Panc1 (cell line): ENCODE data around the gene PSAP.

Experiments
- CTCF ChIP-seq: fragments of 450-650 bp; IDR thresholded peaks from 2 replicates; pipeline ENCODE4 v1.5.1; 2017; ENCODE audit warnings: mild to moderate bottlenecking
- POLR2AphosphoS5 ChIP-seq: IDR thresholded peaks from 2 replicates; pipeline ENCODE4 v1.6.1; 2012; ENCODE audit warnings: mild to moderate bottlenecking, low read depth, low read length, moderate library complexity
- SIN3A ChIP-seq: IDR thresholded peaks from 2 replicates; pipeline ENCODE4 v1.6.1; 2012; ENCODE audit warnings: low read depth, mild to moderate bottlenecking, low read length, moderate library complexity, borderline replicate concordance; ENCODE audit not compliant: insufficient read depth
- TCF7L2 ChIP-seq: IDR thresholded peaks from 2 replicates; pipeline ENCODE4 v1.6.1; 2011; ENCODE audit warnings: mild to moderate bottlenecking, low read depth, low read length, inconsistent platforms

- TF ChIP-seq TCF7L2 (no peak), CTCF (no peak), POLR2AphosphoS5 (no peak), SIN3A (no peak)
Measured at GRCh38 chr10:71882813-71883659, 32.0 kb upstream of the PSAP start.
